Head of caudate nucleus (tissue), 42 donors: ENCODE measurements around the gene TMEM200C.

ENCODE experiments used
- DNase-seq, 42 donors: peaks; one replicate each; pipeline versions ENCODE4 v3.0.0 to v3.0.0-alpha.2; 2020 to 2021; ENCODE audit warnings: mixed read lengths in 7 of 42
- intact Hi-C: fragments of 100-400 bp; cut with DNase I; formaldehyde crosslinking; loops from one replicate; pipeline ENCODE4 v1.15.0; 2022

Gene TMEM200C

GRCh38 chr18:5853253-5853652, 42.1 kb downstream of the TMEM200C start:
- intact Hi-C loops, result no loop called here

DNA sequence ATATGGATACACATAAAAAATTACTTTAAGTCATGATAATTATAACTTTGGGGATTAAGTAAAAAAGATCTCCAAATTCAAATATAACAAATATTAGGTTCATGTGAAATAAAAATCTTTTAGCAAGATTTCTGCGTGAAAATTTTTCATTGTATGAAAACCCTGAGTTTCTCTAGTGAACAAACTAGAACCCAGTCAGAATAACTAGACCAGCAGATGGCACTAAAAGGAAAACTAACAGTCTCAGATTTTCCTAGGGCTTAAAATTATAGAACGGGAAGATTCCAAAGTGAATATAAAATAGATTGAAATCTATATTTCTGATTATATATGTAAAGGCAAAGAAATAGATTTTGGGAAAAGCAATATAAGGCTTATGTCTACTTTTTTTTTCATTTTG, 43.3 kb downstream of the TMEM200C start:
- intact Hi-C loops, result no loop called here
- DNase-seq, result no peak

More at GRCh38 chr18:5853253-5853652, 42.1 kb downstream of the TMEM200C start:
- no peak for DNase-seq

DNA sequence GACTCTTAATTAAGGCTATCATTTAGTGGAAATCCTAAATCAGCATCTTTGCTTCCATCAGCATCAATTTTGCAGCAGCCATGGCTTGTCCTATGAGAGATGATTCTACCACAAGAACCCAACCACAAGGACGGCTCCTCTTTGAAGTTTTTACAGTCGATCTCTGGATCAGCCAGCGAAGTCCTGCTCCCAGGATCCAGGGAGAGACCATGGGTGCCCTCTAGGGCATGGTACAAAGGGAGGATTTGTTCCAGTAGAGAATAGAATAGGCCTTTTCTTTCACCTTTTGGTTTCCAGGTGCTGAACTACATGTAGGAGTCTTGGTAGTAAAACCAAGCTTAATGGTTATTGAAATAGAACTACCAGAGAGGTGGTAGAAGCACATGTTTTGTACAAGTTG, 52.7 kb downstream of the TMEM200C start:
- DNase-seq, result no peak
- intact Hi-C loops, result loop anchor here (10.0 kb wide), 1 partner anchor 238 kb away; no protein-coding TSS in a partner anchor

DNA sequence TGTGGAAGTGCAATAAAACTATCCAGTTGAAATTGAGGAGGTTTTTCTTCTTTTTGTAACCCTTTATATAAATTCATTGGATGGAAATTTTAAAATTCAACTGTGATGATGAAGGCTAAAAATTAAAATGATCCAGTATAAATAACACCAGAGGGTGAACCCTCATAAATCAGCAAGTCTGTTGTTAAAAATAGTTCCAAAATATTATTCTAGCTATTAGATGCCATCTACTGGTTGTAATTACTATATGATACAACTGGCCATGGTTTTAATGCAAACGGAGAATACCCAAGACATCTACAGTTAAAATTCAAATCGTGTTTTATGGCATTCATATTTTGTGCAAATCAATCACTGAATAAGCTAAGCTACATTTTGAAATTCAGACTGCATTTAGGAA, 53.8 kb downstream of the TMEM200C start:
- no peak for DNase-seq
- intact Hi-C loops, result loop anchor here (10.0 kb wide), 1 partner anchor 237 kb away; no protein-coding TSS in a partner anchor

- intact Hi-C loops, result loop anchor here (10.0 kb wide), 1 partner anchor 236 kb away; no protein-coding TSS in a partner anchor
- no peak for DNase-seq
Measured at GRCh38 chr18:5840547-5840946, 54.8 kb downstream of the TMEM200C start.

- no peak for DNase-seq
- intact Hi-C loops, result loop anchor here (10.0 kb wide), 1 partner anchor 235 kb away; no protein-coding TSS in a partner anchor
Measured at GRCh38 chr18:5840025-5840424, 55.3 kb downstream of the TMEM200C start.

DNA sequence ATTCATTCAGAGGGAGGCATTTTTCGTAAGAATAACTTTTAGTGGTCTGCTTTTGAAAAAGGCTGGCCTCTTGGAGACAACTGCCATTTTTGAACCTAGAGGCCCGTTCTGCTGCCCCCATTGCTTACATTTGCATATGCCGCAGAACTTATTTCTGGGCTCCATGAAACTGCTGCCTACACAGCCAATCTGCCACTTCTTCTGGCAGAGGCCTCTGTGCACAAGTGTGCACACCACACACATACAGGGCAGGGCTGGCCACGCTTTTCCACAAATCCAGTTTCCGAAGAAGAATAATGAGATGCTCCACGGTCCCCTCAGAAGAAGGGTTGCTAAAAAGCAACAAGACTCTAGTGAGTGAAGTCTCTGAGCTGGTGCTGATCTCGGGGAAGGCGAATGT, 56.2 kb downstream of the TMEM200C start:
- DNase-seq, result no peak
- intact Hi-C loops, result no loop called here
